CD4-positive, alpha-beta T cell treated with Interleukin-4 for 4 hours (primary cell): ENCODE results near the gene TRIM10.
"Not testable (repeated sequence)": the region's sequence is repeated elsewhere in the genome, so short reads cannot be mapped to it uniquely, and the experiment has no call there.

Source experiments
- DNase-seq: peaks from one replicate; pipeline ENCODE4 v3.0.0-alpha.2; 2020

The TRIM10 gene

GRCh38 chr6:30152910-30153610, 8.0 kb downstream of the TRIM10 start:
- DNase-seq: no peak

- no peak for DNase-seq
Measured at GRCh38 chr6:30152016-30152673, 8.9 kb downstream of the TRIM10 start.

- DNase-seq: no peak
Measured at GRCh38 chr6:30151580-30151979, 9.4 kb downstream of the TRIM10 start.

GRCh38 chr6:30150671-30151395, 10.2 kb downstream of the TRIM10 start:
- DNase-seq: no peak

- no peak for DNase-seq
Measured at GRCh38 chr6:30149858-30150550, 11.0 kb downstream of the TRIM10 start.

GRCh38 chr6:30149234-30149633, 11.8 kb downstream of the TRIM10 start:
- DNase-seq: no peak

- no peak for DNase-seq
Measured at GRCh38 chr6:30147096-30147495, 13.9 kb downstream of the TRIM10 start.

GRCh38 chr6:30145818-30146217, 15.2 kb downstream of the TRIM10 start:
- DNase-seq: no peak

- no peak for DNase-seq
Measured at GRCh38 chr6:30144811-30145210, 16.2 kb downstream of the TRIM10 start.

- no peak for DNase-seq
Measured at GRCh38 chr6:30143780-30144179, 17.2 kb downstream of the TRIM10 start.

- DNase-seq: no peak
Measured at GRCh38 chr6:30142665-30143064, 18.3 kb downstream of the TRIM10 start.

- DNase-seq: not testable (repeated sequence)
Measured at GRCh38 chr6:30140240-30140639, 20.8 kb downstream of the TRIM10 start.

GRCh38 chr6:30136570-30137286, 24.3 kb downstream of the TRIM10 start:
- DNase-seq: no peak

GRCh38 chr6:30135757-30136156, 25.3 kb downstream of the TRIM10 start, which contains the start of gene TRIM40:
Gene TRIM40, plus strand, starts transcription at chr6:30136140. Its CDS starts 897 bp downstream, at chr6:30137037.
- DNase-seq: no peak

- DNase-seq: no peak
Measured at GRCh38 chr6:30135147-30135546, 25.9 kb downstream of the TRIM10 start.

GRCh38 chr6:30131947-30132497, 29.0 kb downstream of the TRIM10 start:
- no peak for DNase-seq

GRCh38 chr6:30130887-30131862, 29.8 kb downstream of the TRIM10 start:
- peak; percentile 83 for DNase-seq

- no peak for DNase-seq
Measured at GRCh38 chr6:30130179-30130679, 30.8 kb downstream of the TRIM10 start.

GRCh38 chr6:30129265-30130178, 31.5 kb downstream of the TRIM10 start:
- no peak for DNase-seq
